ENCODE measurements around the gene TP53RK. TPM values are rescaled to one million over a fixed set of nuclear protein-coding genes. Genes with fewer than 3 reads are reported as not detected.

TP53RK gene
- total and polyA plus RNA-seq, 3 donors from 2014 or later = 20.9 to 25.8 (median 23.4) TPM

- DNase-seq = no peak
- Histone ChIP-seq H3K4me3 (no peak overlapping the region), H3K9me3 (no peaks in the 10 kb centered on the region), H3K27ac (no peak overlapping the region), H3K36me3 (ENCODE audit: low read depth, missing control alignments) (no peaks in the 10 kb centered on the region), H3K4me1 (peaks cover 11% of the 10 kb centered on the region), H3K27me3 (no peaks in the 10 kb centered on the region)
- intact Hi-C loops (cut with DNase I; ENCODE audit: low total_unique reads) = no loop called here
- TF ChIP-seq CTCF (IDR thresholded peaks at IDR 0.05) (no peak), POLR2A (IDR thresholded peaks at IDR 0.05) (no peak)
- WGBS, 2 donors = 63 to 79% methylated on average over 4 of the region's 4 CpGs
Observed at GRCh38 chr20:46691196-46691595, 2.0 kb upstream of the TP53RK start.

- peak overlapping the region; percentile 83 to 94 for H3K27ac ChIP-seq
Observed at GRCh38 chr20:46690219-46691106, 1.2 kb upstream of the TP53RK start.

GRCh38 chr20:46689754-46690085 is 476 bp upstream of the TP53RK start:
- intact Hi-C loops (cut with DNase I; ENCODE audit: low total_unique reads) = no loop called here
- DNase-seq = no peak
- no peaks in the 10 kb centered on the region for H3K9me3 ChIP-seq
- peaks cover 11% of the 10 kb centered on the region for H3K4me1 ChIP-seq
- H3K4me3 ChIP-seq = peak overlapping the region; percentile 88 to 95
- H3K27ac ChIP-seq = peak overlapping the region; percentile 83 to 94
- TF ChIP-seq CTCF (IDR thresholded peaks at IDR 0.05) (no peak), POLR2A (IDR thresholded peaks at IDR 0.05) (no peak)
- 0% methylated on average over 12 of the region's 12 CpGs for WGBS, 2 donors
- no peaks in the 10 kb centered on the region for H3K27me3 ChIP-seq
- H3K36me3 ChIP-seq (ENCODE audit: low read depth, missing control alignments) = no peaks in the 10 kb centered on the region

More at GRCh38 chr20:46690219-46691106, 1.2 kb upstream of the TP53RK start:
- Histone ChIP-seq H3K36me3 (ENCODE audit: low read depth, missing control alignments) (no peaks in the 10 kb centered on the region), H3K4me1 (peaks cover 11% of the 10 kb centered on the region), H3K27me3 (no peaks in the 10 kb centered on the region), H3K4me3 (peak overlapping the region; percentile 88 to 95), H3K9me3 (no peaks in the 10 kb centered on the region)
- WGBS, 2 donors = 31 to 38% methylated on average over 13 of the region's 13 CpGs
- DNase-seq = no peak
- intact Hi-C loops (cut with DNase I; ENCODE audit: low total_unique reads) = no loop called here
- TF ChIP-seq CTCF (IDR thresholded peaks at IDR 0.05) (no peak), POLR2A (IDR thresholded peaks at IDR 0.05) (no peak)

- Histone ChIP-seq H3K4me1 (peaks cover 14% of the 10 kb centered on the region), H3K4me3 (peak overlapping the region; percentile 88 to 95), H3K27me3 (no peaks in the 10 kb centered on the region), H3K36me3 (ENCODE audit: low read depth, missing control alignments) (no peaks in the 10 kb centered on the region), H3K9me3 (no peaks in the 10 kb centered on the region), H3K27ac (peak overlapping the region; percentile 85 to 94)
- no peak for TF ChIP-seq POLR2A (IDR thresholded peaks at IDR 0.05)
- TF ChIP-seq CTCF (IDR thresholded peaks at IDR 0.05) = no peak
- intact Hi-C loops (cut with DNase I; ENCODE audit: low total_unique reads) = no loop called here
- 10% methylated on average over 19 to 20 of the region's 20 CpGs for WGBS, 2 donors
- DNase-seq = peak; percentile 29
Observed at GRCh38 chr20:46688151-46689081, 828 bp downstream of the TP53RK start.

All from testis (tissue), 3 donors.